Adrenal gland (tissue), 5 donors: ENCODE measurements around the gene HOXB1.

Source experiments
- CTCF ChIP-seq, 6 experiments: fragments of 450-650 bp in 4 of 6; fragments of 200-600 bp in 2 of 6; sonication (generic) in 1 of 6; IDR thresholded peaks; 1 replicate in 5 of 6; 2 replicates in 1 of 6; pipeline versions ENCODE4 v1.5.1 to v1.8.0; 2016 to 2021; ENCODE audit warnings: antibody characterized with exemption in 6 of 6, mild to moderate bottlenecking in 2 of 6, moderate library complexity in 1 of 6
- POLR2A ChIP-seq, 2 donors: fragments of 450-650 bp; IDR thresholded peaks; one replicate each; pipeline ENCODE4 v1.6.1; 2017; ENCODE audit warnings: antibody characterized with exemption in 2 of 2, mild to moderate bottlenecking in 2 of 2, moderate library complexity in 1 of 2
- donor health status: DM: no; HTN: no; CAD: no.

- TF ChIP-seq CTCF (IDR thresholded peaks at IDR 0.05) (no peak), POLR2A (IDR thresholded peaks at IDR 0.05) (no peak)
These were observed 27.9 kb downstream of the HOXB1 start for GRCh38 chr17:48502901-48503300.
